ENCODE results near the gene STRBP. TPM values are rescaled to one million over a fixed set of nuclear protein-coding genes. Genes with fewer than 3 reads are reported as not detected.

STRBP gene
- total RNA-seq, 1 experiment from 2014 or later, result 74.0 TPM

GRCh38 chr9:123150708-123151503 lies 117.5 kb downstream of the STRBP start:
- no peaks in the 10 kb centered on the region for H3K79me2 ChIP-seq (ENCODE audit: insufficient read depth, low read length)
- no peaks in the 10 kb centered on the region for H3K9me3 ChIP-seq (ENCODE audit: control insufficient read depth, low read depth, low read length)
- Mint-ChIP-seq H3K27me3 (ENCODE audit: low read depth) (no peaks in the 10 kb centered on the region), H3K9me3 (no peaks in the 10 kb centered on the region), H3K4me3 (no peak overlapping the region), H3K36me3 (ENCODE audit: insufficient read depth in 1 of 3, low read depth in 3 of 3) (peaks cover 4 to 26% (median 18%) of the 10 kb centered on the region in 3 experiments; a peak in 6 of 7 replicates), H3K27ac (no peak overlapping the region), H3K4me1 (no peaks in the 10 kb centered on the region)
- no peak overlapping the region for H2BK5ac ChIP-seq (ENCODE audit: insufficient read length, low read length)
- H2AK5ac ChIP-seq (ENCODE audit: insufficient read length, low read length), result no peak overlapping the region
- WGBS (ENCODE audit: extremely low coverage, insufficient read length, low lambda C conversion rate), result no CpG with 5 or more reads among the region's 5 CpGs
- H3K56ac ChIP-seq (ENCODE audit: insufficient read length, low read depth, low read length), result no peak overlapping the region
- no peak for TF ChIP-seq CTCF (conservative IDR thresholded peaks at IDR 0.05)
- H3K4me2 ChIP-seq (ENCODE audit: insufficient read depth, insufficient read length, low read length), result no peak overlapping the region
- H2BK15ac ChIP-seq (ENCODE audit: low read depth, low read length), result no peak overlapping the region
- H3K27me3 ChIP-seq (ENCODE audit: insufficient read depth, low read length), result no peaks in the 10 kb centered on the region
- no peak overlapping the region for H4K91ac ChIP-seq (ENCODE audit: insufficient read length, low read depth, low read length)
- no peak overlapping the region for H3K9ac ChIP-seq (ENCODE audit: extremely low read depth, insufficient read length, low read length)
- H4K8ac ChIP-seq (replicated peaks; ENCODE audit: insufficient read length, low read depth, low read length), result no peak overlapping the region
- H3K23me2 ChIP-seq (ENCODE audit: insufficient read length, low read depth, low read length, poor library complexity, severe bottlenecking), result no peaks in the 10 kb centered on the region
- H2BK12ac ChIP-seq (ENCODE audit: insufficient read length, low read depth, low read length), result no peak overlapping the region
- no peak overlapping the region for H4K5ac ChIP-seq (ENCODE audit: insufficient read length, low read depth, low read length)
- DNase-seq, result no peak
- H3K4ac ChIP-seq (ENCODE audit: low read depth, low read length), result no peak overlapping the region
- H3K23ac ChIP-seq (ENCODE audit: insufficient read length, low read depth, low read length), result no peak overlapping the region
- no peaks in the 10 kb centered on the region for H3K79me1 ChIP-seq (ENCODE audit: insufficient read depth, low read depth, low read length, poor library complexity, severe bottlenecking)
- H3K18ac ChIP-seq (ENCODE audit: insufficient read length, low read depth, low read length), result no peak overlapping the region
- no peaks in the 10 kb centered on the region for H4K20me1 ChIP-seq (ENCODE audit: control insufficient read depth, insufficient read depth, insufficient read length)
- no peak overlapping the region for H2BK20ac ChIP-seq (ENCODE audit: low read depth, low read length, poor library complexity, severe bottlenecking)
- no peak overlapping the region for H3T11ph ChIP-seq (ENCODE audit: low read length)
- H2AFZ ChIP-seq (ENCODE audit: low read length), result no peak overlapping the region
- H3K4me1 ChIP-seq (ENCODE audit: insufficient read depth, low read length), result no peaks in the 10 kb centered on the region
- H2BK120ac ChIP-seq (ENCODE audit: low read depth, low read length, poor library complexity, severe bottlenecking), result no peak overlapping the region
- H3K14ac ChIP-seq (ENCODE audit: insufficient read depth, low read length), result no peak overlapping the region
- H3K27ac ChIP-seq (ENCODE audit: insufficient read length, low read depth, low read length), result no peak overlapping the region
